Fibroblast of lung (primary cell): ENCODE data around the gene RGS7. TPM values are rescaled to one million over a fixed set of nuclear protein-coding genes. Genes with fewer than 3 reads are reported as not detected.
A peak's percentile ranks its signal among the peaks of the same experiment; 100 is the strongest.

Experiments
- DNase-seq, 2 donors: peaks; one replicate each; pipeline versions ENCODE4 v3.0.0 to v3.0.0-alpha.2; 2010; ENCODE audit warnings: low read depth in 2 of 2
- H2AFZ ChIP-seq: 2 replicates; pipeline ENCODE4 v1.5.1; 2012; ENCODE audit warnings: low read length, control low read depth, inconsistent platforms
- H3K27ac ChIP-seq: 2 replicates; pipeline ENCODE4 v1.5.1; 2011; ENCODE audit warnings: low read length, control low read depth; ENCODE audit not compliant: insufficient read depth
- H3K27me3 ChIP-seq: 2 replicates; pipeline ENCODE4 v1.5.1; 2011; ENCODE audit warnings: mild to moderate bottlenecking, low read length; ENCODE audit not compliant: control insufficient read depth, insufficient read depth
- H3K36me3 ChIP-seq: 2 replicates; pipeline ENCODE4 v1.5.1; 2011; ENCODE audit warnings: low read length; ENCODE audit not compliant: control insufficient read depth, insufficient read depth
- H3K4me1 ChIP-seq: 2 replicates; pipeline ENCODE4 v1.5.1; 2011; ENCODE audit warnings: low read length; ENCODE audit not compliant: control insufficient read depth, insufficient read depth; ENCODE audit errors: extremely low read depth
- H3K4me2 ChIP-seq: 2 replicates; pipeline ENCODE4 v1.5.1; 2011; ENCODE audit warnings: low read length, control low read depth; ENCODE audit not compliant: insufficient read depth; ENCODE audit errors: extremely low read depth
- H3K4me3 ChIP-seq, 4 experiments: fragments of 200-600 bp in 1 of 4; sonication (generic) in 1 of 4; replicated peaks in 1 of 4; 2 replicates each; pipeline ENCODE4 v1.5.1; 2011 to 2016; ENCODE audit warnings: low read length in 4 of 4, low read depth in 3 of 4, mild to moderate bottlenecking in 3 of 4, control low read depth in 2 of 4, inconsistent platforms in 1 of 4, mixed read lengths in 1 of 4; ENCODE audit not compliant: insufficient read depth in 1 of 4; ENCODE audit errors: control extremely low read depth in 1 of 4
- H3K79me2 ChIP-seq: 2 replicates; pipeline ENCODE4 v1.5.1; 2012; ENCODE audit warnings: mild to moderate bottlenecking, low read length, inconsistent platforms; ENCODE audit not compliant: control insufficient read depth, insufficient read depth
- H3K9ac ChIP-seq: 2 replicates; pipeline ENCODE4 v1.5.1; 2011; ENCODE audit warnings: mild to moderate bottlenecking, low read length, control low read depth; ENCODE audit not compliant: insufficient read depth
- H3K9me3 ChIP-seq: 2 replicates; pipeline ENCODE4 v1.5.1; 2012; ENCODE audit warnings: low read depth, low read length; ENCODE audit not compliant: control insufficient read depth, insufficient read depth
- H4K20me1 ChIP-seq: 2 replicates; pipeline ENCODE4 v1.5.1; 2011; ENCODE audit warnings: low read length; ENCODE audit not compliant: control insufficient read depth, insufficient read depth; ENCODE audit errors: extremely low read depth
- EZH2 ChIP-seq: IDR thresholded peaks from 2 replicates; pipeline ENCODE4 v1.5.1; 2012; ENCODE audit warnings: low read length, control low read depth, mild to moderate bottlenecking; ENCODE audit errors: missing control alignments
- polyA plus RNA-seq, 2 donors: library from polyadenylated mRNA; depleted of rRNA in 1 of 2; stranded (reverse) in 1 of 2; unstranded in 1 of 2; fragments of >200 nt; gene quantifications; 2 replicates each; pipeline ENCODE4 v1.2.1, GENCODE V29; 2011 to 2012; ENCODE audit warnings: missing spikeins in 1 of 2
- total RNA-seq: library from RNA; depleted of rRNA; stranded (reverse); fragments of >200 nt; gene quantifications from 2 replicates; pipeline ENCODE4 v1.2.1, GENCODE V29; 2014
- TF ChIP-seq, protein P1 (sequence below), 2 donors: IDR thresholded peaks in 1 of 2; conservative IDR thresholded peaks in 1 of 2; 1 replicate in 1 of 2; 2 replicates in 1 of 2; pipeline ENCODE4 v1.5.1; 2011 to 2012; ENCODE audit warnings: low read length in 2 of 2, control low read depth in 1 of 2, inconsistent platforms in 1 of 2, low read depth in 1 of 2, mild to moderate bottlenecking in 1 of 2

The RGS7 gene
- total and polyA plus RNA-seq, 2 donors (not counting 1 experiment from before 2014, with no cell fraction given) = 3.6 to 4.2 TPM

DNA sequence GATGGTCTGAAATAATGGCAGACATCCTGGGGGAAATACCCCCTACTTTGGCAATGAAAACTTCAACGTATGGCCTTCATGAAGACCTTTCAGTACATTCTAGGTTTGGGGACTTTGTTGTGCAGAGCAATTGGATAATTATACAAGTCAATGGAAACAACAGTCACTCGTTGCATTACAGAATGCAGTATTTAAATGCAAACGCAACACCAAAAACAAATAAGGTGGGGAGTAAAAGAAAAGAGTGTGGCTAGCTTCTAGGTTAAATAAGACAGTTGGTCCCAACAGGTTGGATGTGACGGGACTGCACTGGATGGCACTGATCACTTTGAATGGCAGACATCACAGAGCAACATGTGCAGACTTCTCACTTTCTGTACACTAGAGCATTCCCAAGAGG is 386.8 kb downstream of the RGS7 start:
- H3K4me1 ChIP-seq = no peaks in the 10 kb centered on the region
- no peaks in the 10 kb centered on the region for H3K9me3 ChIP-seq
- H4K20me1 ChIP-seq = no peaks in the 10 kb centered on the region
- TF ChIP-seq, protein P1, sequence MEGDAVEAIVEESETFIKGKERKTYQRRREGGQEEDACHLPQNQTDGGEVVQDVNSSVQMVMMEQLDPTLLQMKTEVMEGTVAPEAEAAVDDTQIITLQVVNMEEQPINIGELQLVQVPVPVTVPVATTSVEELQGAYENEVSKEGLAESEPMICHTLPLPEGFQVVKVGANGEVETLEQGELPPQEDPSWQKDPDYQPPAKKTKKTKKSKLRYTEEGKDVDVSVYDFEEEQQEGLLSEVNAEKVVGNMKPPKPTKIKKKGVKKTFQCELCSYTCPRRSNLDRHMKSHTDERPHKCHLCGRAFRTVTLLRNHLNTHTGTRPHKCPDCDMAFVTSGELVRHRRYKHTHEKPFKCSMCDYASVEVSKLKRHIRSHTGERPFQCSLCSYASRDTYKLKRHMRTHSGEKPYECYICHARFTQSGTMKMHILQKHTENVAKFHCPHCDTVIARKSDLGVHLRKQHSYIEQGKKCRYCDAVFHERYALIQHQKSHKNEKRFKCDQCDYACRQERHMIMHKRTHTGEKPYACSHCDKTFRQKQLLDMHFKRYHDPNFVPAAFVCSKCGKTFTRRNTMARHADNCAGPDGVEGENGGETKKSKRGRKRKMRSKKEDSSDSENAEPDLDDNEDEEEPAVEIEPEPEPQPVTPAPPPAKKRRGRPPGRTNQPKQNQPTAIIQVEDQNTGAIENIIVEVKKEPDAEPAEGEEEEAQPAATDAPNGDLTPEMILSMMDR (conservative IDR thresholded peaks at IDR 0.05 in 1 of 2, IDR thresholded peaks at IDR 0.05 in 1 of 2; ENCODE audit: low read depth in 1 of 2, low read length in 2 of 2) = no peak
- no peak for TF ChIP-seq EZH2
- H3K27ac ChIP-seq = no peak overlapping the region
- no peaks in the 10 kb centered on the region for H3K36me3 ChIP-seq
- no peaks in the 10 kb centered on the region for H3K79me2 ChIP-seq
- no peak overlapping the region for H3K9ac ChIP-seq
- H2AFZ ChIP-seq = no peak overlapping the region
- no peak overlapping the region for H3K4me2 ChIP-seq
- no peak overlapping the region for H3K4me3 ChIP-seq
- H3K27me3 ChIP-seq = no peaks in the 10 kb centered on the region
- DNase-seq = no peak

DNA sequence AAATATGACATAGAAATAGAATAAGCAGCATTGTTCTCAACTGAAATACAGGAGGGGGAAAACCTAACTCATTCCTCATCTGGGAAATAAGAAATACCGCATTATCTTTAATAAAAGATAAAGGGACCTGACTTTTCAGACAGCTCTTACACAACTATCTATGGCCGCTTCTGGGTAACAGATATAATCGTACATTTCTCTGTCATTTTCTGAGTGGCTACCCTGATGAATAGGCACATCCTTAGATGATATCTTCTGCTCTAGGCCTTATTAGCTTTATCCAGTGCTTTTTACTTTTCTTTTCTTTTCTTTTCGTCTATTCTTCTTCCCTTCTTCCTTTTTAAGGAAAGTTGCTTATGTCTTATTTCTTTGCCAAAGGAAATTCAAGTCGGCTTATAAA is 388.1 kb downstream of the RGS7 start:
- no peaks in the 10 kb centered on the region for H3K79me2 ChIP-seq
- no peak for DNase-seq
- no peak overlapping the region for H3K9ac ChIP-seq
- H4K20me1 ChIP-seq = no peaks in the 10 kb centered on the region
- H3K27me3 ChIP-seq = no peaks in the 10 kb centered on the region
- no peaks in the 10 kb centered on the region for H3K36me3 ChIP-seq
- H3K4me1 ChIP-seq = no peaks in the 10 kb centered on the region
- no peak overlapping the region for H2AFZ ChIP-seq
- no peak overlapping the region for H3K27ac ChIP-seq
- no peak overlapping the region for H3K4me2 ChIP-seq
- no peak overlapping the region for H3K4me3 ChIP-seq
- TF ChIP-seq EZH2 = no peak
- no peaks in the 10 kb centered on the region for H3K9me3 ChIP-seq

DNA sequence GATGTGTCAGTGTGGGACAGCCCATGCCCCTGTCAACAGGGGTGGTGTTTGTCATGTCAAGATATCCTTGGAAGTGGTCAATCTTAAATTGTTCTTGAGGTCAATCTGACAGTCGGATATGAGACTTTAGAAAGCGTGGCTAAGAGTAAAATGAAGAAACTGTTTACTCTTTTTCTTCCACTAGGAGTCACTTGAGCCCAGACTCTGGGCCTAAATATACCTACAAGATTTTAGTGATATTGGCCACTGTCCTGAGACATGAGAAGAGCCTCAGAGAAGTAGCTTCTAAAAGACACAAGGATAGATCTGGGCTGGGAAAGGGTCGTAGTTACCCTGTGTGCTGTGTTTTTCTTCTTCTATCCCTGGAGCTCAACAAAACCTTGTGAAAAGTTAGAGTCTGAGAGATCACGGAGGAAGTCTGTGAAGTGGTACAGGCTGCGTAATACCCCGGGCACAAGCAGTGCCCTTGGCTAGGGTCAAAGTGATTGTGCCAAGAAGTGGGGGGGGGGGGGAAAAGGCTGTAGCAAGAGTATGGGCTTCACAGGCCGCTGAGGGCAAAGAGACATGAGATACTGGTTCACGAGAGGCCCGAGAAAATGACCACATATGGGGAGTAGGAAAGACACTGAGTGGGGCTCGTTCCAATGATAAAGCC is 389.8 kb downstream of the RGS7 start:
- Histone ChIP-seq H2AFZ (no peak overlapping the region), H3K4me1 (no peaks in the 10 kb centered on the region), H3K4me2 (no peak overlapping the region), H3K27me3 (no peaks in the 10 kb centered on the region), H3K79me2 (no peaks in the 10 kb centered on the region), H3K9ac (no peak overlapping the region), H3K9me3 (no peaks in the 10 kb centered on the region), H3K4me3 (no peak overlapping the region), H3K27ac (no peak overlapping the region), H4K20me1 (no peaks in the 10 kb centered on the region), H3K36me3 (no peaks in the 10 kb centered on the region)
- no peak for TF ChIP-seq EZH2
- TF ChIP-seq, protein P1 (conservative IDR thresholded peaks at IDR 0.05 in 1 of 2, IDR thresholded peaks at IDR 0.05 in 1 of 2; ENCODE audit: low read depth in 1 of 2, low read length in 2 of 2) = peak; percentile 1 to 54
- peak in 1 of 2 donors; percentile 5 for DNase-seq
